Gastrocnemius medialis (tissue), 4 donors: Measurements from ENCODE around the gene SPATA13. TPM values are rescaled to one million over a fixed set of nuclear protein-coding genes. Genes with fewer than 3 reads are reported as not detected.

ENCODE experiments used
- ATAC-seq, 2 donors: fragments of 150-250 bp; one replicate each; pipeline ENCODE4 v1.9.1; 2016
- DNase-seq, 2 donors: peaks; one replicate each; pipeline ENCODE4 v3.0.0-alpha.2; 2019
- H3K27ac ChIP-seq, 4 donors: fragments of 200-600 bp; sonication (generic); 1 replicate in 1 of 4; 2 replicates in 3 of 4; pipeline ENCODE4 v1.5.1; 2016 to 2018; ENCODE audit warnings: mild to moderate bottlenecking in 2 of 4, moderate library complexity in 1 of 4
- H3K27me3 ChIP-seq, 3 donors: fragments of 200-600 bp; sonication (generic) in 2 of 3; 1 replicate in 1 of 3; 2 replicates in 2 of 3; pipeline versions ENCODE4 v1.5.1 to v1.6.0; 2016 to 2019; ENCODE audit warnings: mild to moderate bottlenecking in 1 of 3, moderate library complexity in 1 of 3
- H3K36me3 ChIP-seq, 2 donors: fragments of 200-600 bp; sonication (generic) in 1 of 2; one replicate each; pipeline ENCODE4 v1.5.1; 2017 to 2018
- H3K4me1 ChIP-seq, 2 donors: fragments of 200-600 bp; sonication (generic) in 1 of 2; one replicate each; pipeline ENCODE4 v1.5.1; 2016 to 2017; ENCODE audit warnings: mild to moderate bottlenecking in 2 of 2
- H3K4me3 ChIP-seq, 4 donors: fragments of 200-600 bp; sonication (generic) in 3 of 4; 1 replicate in 1 of 4; 2 replicates in 3 of 4; pipeline ENCODE4 v1.5.1; 2016 to 2019; ENCODE audit warnings: mild to moderate bottlenecking in 2 of 4
- H3K9me3 ChIP-seq, 3 donors: fragments of 200-600 bp; sonication (generic) in 2 of 3; 1 replicate in 1 of 3; 2 replicates in 2 of 3; pipeline ENCODE4 v1.5.1; 2016 to 2019
- CTCF ChIP-seq, 5 experiments: fragments of 450-650 bp in 3 of 5; fragments of 200-600 bp in 2 of 5; sonication (generic) in 2 of 5; IDR thresholded peaks in 4 of 5; conservative IDR thresholded peaks in 1 of 5; 1 replicate in 4 of 5; 2 replicates in 1 of 5; pipeline ENCODE4 v1.5.1; 2016 to 2019; ENCODE audit warnings: antibody characterized with exemption in 5 of 5, mild to moderate bottlenecking in 3 of 5, moderate library complexity in 3 of 5
- POLR2A ChIP-seq, 2 donors: fragments of 450-650 bp; IDR thresholded peaks; one replicate each; pipeline ENCODE4 v1.6.1; 2017; ENCODE audit warnings: antibody characterized with exemption in 2 of 2, mild to moderate bottlenecking in 2 of 2, moderate library complexity in 2 of 2
- in situ Hi-C, 4 donors: fragments of 200-750 bp; cut with MboI; loops; one replicate each; pipeline versions ENCODE4 v1.15.0 to v1.8.0; 2017; ENCODE audit warnings: low sequenced_read_pairs in 4 of 4
- intact Hi-C: fragments of 100-400 bp; cut with DNase I; formaldehyde crosslinking; loops from one replicate; pipeline ENCODE4 v1.15.1; 2023; ENCODE audit warnings: low total_unique reads
- total RNA-seq, 4 donors: library from RNA; depleted of rRNA; stranded (reverse); fragments of >200 nt; gene quantifications; one replicate each; pipeline versions ENCODE4 v1.1.0 to v1.2.3, GENCODE V29; 2016

Gene SPATA13
- total RNA-seq, 4 donors from 2014 or later: 3.2 to 17.0 (median 5.8) TPM

- no peak for DNase-seq
- Histone ChIP-seq H3K27me3 (no peaks in the 10 kb centered on the region), H3K4me1 (no peaks in the 10 kb centered on the region), H3K4me3 (no peak overlapping the region), H3K9me3 (no peaks in the 10 kb centered on the region), H3K36me3 (no peaks in the 10 kb centered on the region), H3K27ac (no peak overlapping the region)
- intact Hi-C loops (no loop called here), in situ Hi-C loops (loop anchor here in 1 of 4 donors (25.0 kb wide), 1 partner anchor 92 kb away; no protein-coding TSS in a partner anchor)
- TF ChIP-seq POLR2A (IDR thresholded peaks at IDR 0.05) (no peak), CTCF (IDR thresholded peaks at IDR 0.05 in 4 of 5, conservative IDR thresholded peaks at IDR 0.05 in 1 of 5) (no peak)
- no peak for ATAC-seq
Observed at GRCh38 chr13:24179486-24179850, 18.9 kb downstream of the SPATA13 start.

GRCh38 chr13:24180750-24181377 is 20.3 kb downstream of the SPATA13 start:
- Histone ChIP-seq H3K27me3 (no peaks in the 10 kb centered on the region), H3K27ac (no peak overlapping the region), H3K4me3 (no peak overlapping the region), H3K9me3 (no peaks in the 10 kb centered on the region), H3K36me3 (no peaks in the 10 kb centered on the region), H3K4me1 (no peaks in the 10 kb centered on the region)
- intact Hi-C loops: no loop called here
- no peak for DNase-seq
- no peak for ATAC-seq
- TF ChIP-seq CTCF (IDR thresholded peaks at IDR 0.05 in 4 of 5, conservative IDR thresholded peaks at IDR 0.05 in 1 of 5): no peak
- TF ChIP-seq POLR2A (IDR thresholded peaks at IDR 0.05): no peak
- in situ Hi-C loops: loop anchor here in 1 of 4 donors (25.0 kb wide), 1 partner anchor 94 kb away; no protein-coding TSS in a partner anchor

GRCh38 chr13:24181991-24182702 is 21.6 kb downstream of the SPATA13 start:
- no peak for TF ChIP-seq CTCF (IDR thresholded peaks at IDR 0.05 in 4 of 5, conservative IDR thresholded peaks at IDR 0.05 in 1 of 5)
- no peak for TF ChIP-seq POLR2A (IDR thresholded peaks at IDR 0.05)
- no peak for DNase-seq
- H3K4me1 ChIP-seq: no peaks in the 10 kb centered on the region
- no peaks in the 10 kb centered on the region for H3K36me3 ChIP-seq
- no peak overlapping the region for H3K4me3 ChIP-seq
- in situ Hi-C loops (loop anchor here in 1 of 4 donors (25.0 kb wide), 1 partner anchor 95 kb away; no protein-coding TSS in a partner anchor), intact Hi-C loops (no loop called here)
- H3K27me3 ChIP-seq: no peaks in the 10 kb centered on the region
- H3K9me3 ChIP-seq: no peaks in the 10 kb centered on the region
- H3K27ac ChIP-seq: no peak overlapping the region
- no peak for ATAC-seq

GRCh38 chr13:24182703-24183081 is 22.2 kb downstream of the SPATA13 start:
- no peak overlapping the region for H3K27ac ChIP-seq
- DNase-seq: no peak
- in situ Hi-C loops: loop anchor here in 1 of 4 donors (25.0 kb wide), 1 partner anchor 95 kb away; no protein-coding TSS in a partner anchor
- H3K9me3 ChIP-seq: no peaks in the 10 kb centered on the region
- no peak for ATAC-seq
- H3K4me3 ChIP-seq: no peak overlapping the region
- H3K4me1 ChIP-seq: no peaks in the 10 kb centered on the region
- no peaks in the 10 kb centered on the region for H3K36me3 ChIP-seq
- intact Hi-C loops: no loop called here
- no peaks in the 10 kb centered on the region for H3K27me3 ChIP-seq
- no peak for TF ChIP-seq POLR2A (IDR thresholded peaks at IDR 0.05)

- H3K27ac ChIP-seq: no peak overlapping the region
- no peak for DNase-seq
- H3K27me3 ChIP-seq: no peaks in the 10 kb centered on the region
- no peak for TF ChIP-seq CTCF (IDR thresholded peaks at IDR 0.05 in 4 of 5, conservative IDR thresholded peaks at IDR 0.05 in 1 of 5)
- TF ChIP-seq POLR2A (IDR thresholded peaks at IDR 0.05): no peak
- intact Hi-C loops (no loop called here), in situ Hi-C loops (loop anchor here in 1 of 4 donors (25.0 kb wide), 1 partner anchor 96 kb away; no protein-coding TSS in a partner anchor)
- no peaks in the 10 kb centered on the region for H3K9me3 ChIP-seq
- H3K4me1 ChIP-seq: no peaks in the 10 kb centered on the region
- H3K4me3 ChIP-seq: no peak overlapping the region
- H3K36me3 ChIP-seq: no peaks in the 10 kb centered on the region
- ATAC-seq: no peak
Observed at GRCh38 chr13:24183741-24184182, 23.2 kb downstream of the SPATA13 start.
